PFSK-1 (cell line): ENCODE results near the gene HK1.

Experiments used
- FOXP2 ChIP-seq: optimal IDR thresholded peaks from 2 replicates; pipeline ENCODE3; 2011; ENCODE audit warnings: borderline replicate concordance, control low read depth, inconsistent platforms; ENCODE audit not compliant: insufficient read depth; ENCODE audit errors: extremely low read length, extremely low read depth
- POLR2AphosphoS5 ChIP-seq: IDR thresholded peaks from 2 replicates; pipeline ENCODE4 v1.6.1; 2012; ENCODE audit warnings: low read depth, mild to moderate bottlenecking, control low read depth, low read length, moderate library complexity
- REST ChIP-seq, 2 experiments: IDR thresholded peaks; 2 replicates each; pipeline versions ENCODE4 v1.6.1 to v1.8.0; 2011 to 2012; ENCODE audit warnings: low read depth in 2 of 2, low read length in 2 of 2, control low read depth in 1 of 2, inconsistent platforms in 1 of 2, mild to moderate bottlenecking in 1 of 2, moderate library complexity in 1 of 2; ENCODE audit not compliant: insufficient read depth in 1 of 2
- SIN3A ChIP-seq: IDR thresholded peaks from 2 replicates; pipeline ENCODE4 v1.6.1; 2012; ENCODE audit warnings: mild to moderate bottlenecking, low read length, moderate library complexity, borderline replicate concordance; ENCODE audit not compliant: insufficient read depth
- TAF1 ChIP-seq: IDR thresholded peaks from 2 replicates; pipeline ENCODE4 v1.6.1; 2012; ENCODE audit warnings: low read length, control low read depth, borderline replicate concordance; ENCODE audit not compliant: insufficient read depth

HK1 gene

GRCh38 chr10:69334302-69335062 is 56.2 kb downstream of the HK1 start:
- TF ChIP-seq SIN3A = no peak
- no peak for TF ChIP-seq FOXP2
- TF ChIP-seq TAF1 = no peak
- no peak for TF ChIP-seq REST (IDR thresholded peaks at IDR 0.05; ENCODE audit: insufficient read depth in 1 of 2, low read depth in 2 of 2, low read length in 2 of 2)
- no peak for TF ChIP-seq POLR2AphosphoS5

- TF ChIP-seq REST (IDR thresholded peaks at IDR 0.05; ENCODE audit: insufficient read depth in 1 of 2, low read depth in 2 of 2, low read length in 2 of 2) (no peak), POLR2AphosphoS5 (no peak), FOXP2 (no peak), TAF1 (no peak), SIN3A (no peak)
Measured at GRCh38 chr10:69335063-69335587, 56.8 kb downstream of the HK1 start.

- TF ChIP-seq SIN3A (no peak), FOXP2 (no peak), REST (IDR thresholded peaks at IDR 0.05; ENCODE audit: insufficient read depth in 1 of 2, low read depth in 2 of 2, low read length in 2 of 2) (no peak), TAF1 (no peak), POLR2AphosphoS5 (no peak)
Measured at GRCh38 chr10:69335613-69336012, 57.3 kb downstream of the HK1 start.

- no peak for TF ChIP-seq POLR2AphosphoS5
- no peak for TF ChIP-seq REST (IDR thresholded peaks at IDR 0.05; ENCODE audit: insufficient read depth in 1 of 2, low read depth in 2 of 2, low read length in 2 of 2)
- no peak for TF ChIP-seq TAF1
- no peak for TF ChIP-seq SIN3A
- TF ChIP-seq FOXP2 = no peak
Measured at GRCh38 chr10:69336952-69337295, 58.6 kb downstream of the HK1 start.
